ENCODE measurements around the gene GPR61.

GPR61 gene

GRCh38 chr1:109567877-109568672 is 28.4 kb downstream of the GPR61 start:
- DNase-seq (ENCODE audit: low read depth in 2 of 2): no peak

DNA sequence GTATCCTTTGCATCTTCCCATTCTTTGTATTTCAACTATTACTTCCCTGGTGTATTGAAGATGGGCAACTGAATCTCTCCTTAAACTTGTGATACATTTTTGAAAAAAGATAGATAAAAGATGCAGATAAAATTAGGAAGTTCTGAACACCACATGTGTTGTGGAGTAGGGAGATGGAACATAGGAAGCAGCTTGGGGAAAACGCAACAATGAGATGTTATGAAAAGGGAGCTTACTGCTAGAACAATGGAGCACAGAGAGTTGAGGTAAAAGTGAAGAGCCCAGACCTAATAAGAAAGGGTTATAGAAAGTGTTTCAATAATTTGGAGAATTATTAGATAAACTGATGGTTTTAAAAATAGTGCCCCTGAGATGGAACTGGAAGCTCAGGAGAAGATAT is 29.7 kb downstream of the GPR61 start:
- DNase-seq (ENCODE audit: low read depth in 2 of 2): no peak

DNA sequence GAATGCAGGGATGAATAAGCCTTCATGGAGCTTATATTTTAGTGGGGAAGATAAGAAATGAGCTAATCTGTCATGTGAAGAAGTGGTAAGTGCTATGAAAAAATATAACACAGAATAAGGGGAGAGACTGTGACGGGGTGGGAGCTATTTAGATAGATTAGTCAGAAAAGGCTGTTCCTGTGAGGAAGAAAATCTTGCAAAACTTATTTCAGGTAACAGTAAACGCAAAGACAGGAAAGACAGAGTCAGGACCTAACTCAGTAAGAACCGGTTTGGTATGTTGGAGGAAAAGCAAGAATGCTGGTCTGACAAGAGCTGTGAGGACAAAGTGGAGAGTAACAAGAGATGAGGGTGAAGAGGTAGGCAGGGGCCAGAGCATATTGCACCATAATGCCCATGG is 30.7 kb downstream of the GPR61 start:
- no peak for DNase-seq (ENCODE audit: low read depth in 2 of 2)

DNA sequence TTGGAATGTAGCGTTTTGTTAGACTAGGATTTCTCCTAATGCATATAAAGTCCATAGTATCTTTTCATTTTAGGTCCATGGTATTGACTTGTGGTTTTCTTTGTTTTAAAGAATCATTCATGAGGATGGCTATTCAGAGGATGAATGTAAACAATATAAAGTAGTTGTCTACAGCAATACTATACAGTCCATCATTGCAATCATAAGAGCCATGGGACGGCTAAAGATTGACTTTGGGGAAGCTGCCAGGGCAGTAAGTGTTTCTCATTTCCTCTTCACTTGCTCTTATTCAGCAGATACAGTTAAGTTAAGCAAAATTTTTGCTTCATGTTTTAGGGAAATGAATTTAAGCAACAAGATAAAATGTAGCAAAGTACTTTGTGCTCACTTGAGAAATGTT is 34.1 kb downstream of the GPR61 start:
- no peak for DNase-seq (ENCODE audit: low read depth in 2 of 2)

GRCh38 chr1:109578947-109579443 is 39.3 kb downstream of the GPR61 start:
- DNase-seq (ENCODE audit: low read depth in 2 of 2): no peak

DNA sequence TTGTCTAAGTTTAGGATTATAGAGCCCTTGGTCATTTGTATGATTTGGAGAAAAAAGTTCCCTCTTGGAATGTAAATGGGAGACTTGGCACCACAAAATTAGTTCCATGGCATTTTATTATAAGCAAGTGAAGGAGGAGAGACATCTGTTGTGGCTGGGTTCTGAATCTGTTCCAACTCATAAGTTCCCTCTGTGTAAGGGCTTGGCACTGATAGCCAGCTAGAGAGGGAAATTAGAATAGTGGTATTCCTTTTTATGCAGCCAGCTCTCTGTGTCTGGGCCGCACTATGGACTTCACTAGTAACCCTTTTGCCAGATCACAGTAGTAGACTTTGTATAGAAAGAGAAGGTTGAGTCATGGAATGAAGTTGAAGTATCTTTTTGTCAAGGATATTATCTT is 39.8 kb downstream of the GPR61 start:
- DNase-seq (ENCODE audit: low read depth in 2 of 2): no peak

GRCh38 chr1:109582021-109582420 is 42.3 kb downstream of the GPR61 start:
- no peak for DNase-seq (ENCODE audit: low read depth in 2 of 2)

DNA sequence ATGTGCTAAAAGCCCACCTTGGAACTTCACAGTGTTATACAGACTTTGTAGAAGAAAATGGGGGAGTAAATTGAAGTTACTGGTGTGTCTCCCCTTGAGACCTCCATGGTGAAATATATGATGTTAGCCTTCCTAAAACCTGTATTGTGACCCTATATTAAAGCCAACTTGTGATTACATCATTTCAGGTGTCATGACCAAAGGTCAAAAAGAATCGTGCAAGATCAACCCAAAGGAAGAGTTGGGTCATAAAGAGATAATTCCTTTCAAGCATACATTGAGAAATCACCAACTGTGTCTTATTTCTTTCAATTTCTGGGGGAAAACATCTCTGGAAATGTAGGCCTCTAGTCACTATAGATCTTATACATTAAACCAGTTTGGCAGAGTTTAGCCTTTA is 45.1 kb downstream of the GPR61 start:
- no peak for DNase-seq (ENCODE audit: low read depth in 2 of 2)

- DNase-seq (ENCODE audit: low read depth in 2 of 2): no peak
Observed at GRCh38 chr1:109586055-109586454, 46.4 kb downstream of the GPR61 start.

DNA sequence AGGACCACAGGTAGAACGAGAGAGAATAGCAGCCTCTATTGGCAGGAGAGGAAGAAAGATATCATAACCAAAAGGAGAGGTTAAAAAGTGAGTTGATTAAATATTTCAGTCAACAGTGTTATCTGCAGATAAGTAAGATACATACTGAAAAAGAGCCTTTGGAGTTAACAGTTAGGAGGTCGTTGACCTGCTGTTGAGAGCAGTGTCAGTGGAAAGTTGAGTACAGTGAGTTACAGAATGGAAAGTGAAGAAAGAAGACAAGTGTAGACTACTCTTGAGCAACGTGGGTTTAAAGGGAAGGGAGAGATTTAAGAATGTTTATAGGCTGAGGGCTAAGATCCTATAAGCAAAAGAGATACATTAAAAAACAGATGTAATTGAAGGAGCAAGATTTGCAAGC is 49.5 kb downstream of the GPR61 start:
- no peak for DNase-seq (ENCODE audit: low read depth in 2 of 2)

GRCh38 chr1:109589679-109590078 is 50.0 kb downstream of the GPR61 start:
- DNase-seq (ENCODE audit: low read depth in 2 of 2): no peak

DNA sequence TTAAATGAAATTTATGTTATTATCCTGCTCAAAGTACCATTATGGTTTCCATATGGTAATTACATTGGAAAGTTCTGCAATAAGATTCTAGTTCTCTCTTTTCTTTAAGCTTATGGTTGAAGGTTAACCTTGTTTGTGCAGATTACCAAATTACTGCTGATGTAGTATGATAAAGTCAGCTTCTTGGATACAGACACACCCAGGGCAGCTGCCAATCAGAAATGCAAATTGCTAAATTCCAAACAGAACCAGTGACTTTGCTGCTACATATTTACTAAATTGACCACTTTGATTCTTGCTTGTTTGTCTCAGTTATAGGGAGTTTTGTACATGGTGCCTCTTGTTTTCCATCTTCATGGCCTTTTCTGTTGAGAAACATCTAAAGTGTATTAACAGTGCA is 53.2 kb downstream of the GPR61 start:
- no peak for DNase-seq (ENCODE audit: low read depth in 2 of 2)

DNA sequence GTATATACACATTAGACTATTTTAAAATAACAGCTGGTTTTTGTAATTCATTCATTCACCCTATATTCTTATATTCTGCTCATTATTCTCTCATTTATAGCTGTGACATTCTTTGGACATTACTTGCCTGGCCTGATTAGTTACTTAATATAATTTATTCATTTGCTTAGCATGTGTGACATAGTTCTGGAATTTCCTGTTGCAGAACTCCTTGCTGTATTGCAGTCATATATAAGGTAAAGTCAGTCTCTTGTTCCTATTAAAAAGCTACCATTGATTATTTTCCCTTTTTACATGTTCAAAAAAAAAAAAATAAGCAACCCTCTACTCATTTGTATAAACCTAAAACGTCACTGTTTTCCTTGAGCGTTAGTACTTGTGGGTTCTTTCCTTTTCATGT is 55.9 kb downstream of the GPR61 start:
- DNase-seq (ENCODE audit: low read depth in 2 of 2): no peak

Measured in stimulated activated CD4-positive, alpha-beta T cell treated with anti-CD3 and anti-CD28 coated beads, Interleukin-1b, Interleukin-23, amount 100 ng/mL, for 4 hours (primary cell).